ENCODE data around the gene CPSF7. TPM values are rescaled to one million over a fixed set of nuclear protein-coding genes. Genes with fewer than 3 reads are reported as not detected.

CPSF7 gene
- total and polyA plus RNA-seq, 2 donors: 25.4 to 76.3 TPM

DNA sequence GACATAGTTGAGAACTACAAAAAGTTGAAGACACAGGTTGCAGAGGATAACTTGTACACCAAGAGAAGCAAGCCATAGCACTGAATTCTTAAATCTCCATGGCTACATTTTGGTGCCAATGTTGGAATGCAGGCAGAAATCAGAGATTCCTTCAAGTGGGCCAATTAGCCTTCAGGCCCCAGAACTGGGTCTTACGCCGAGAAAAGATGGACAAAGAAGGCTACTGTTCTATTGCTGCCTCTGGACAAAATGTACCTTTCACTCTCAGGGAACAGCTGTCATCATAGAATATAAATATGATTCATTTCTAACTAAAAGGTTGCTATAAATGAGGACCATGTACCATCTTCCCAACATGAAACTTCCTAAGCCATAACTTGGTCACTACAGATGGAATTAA lies 23.7 kb downstream of the CPSF7 start:
- Histone ChIP-seq H3K9me3 (ENCODE audit: control insufficient read depth in 2 of 2, insufficient read depth in 1 of 2, low read length in 1 of 2) (no peaks in the 10 kb centered on the region), H3K4me3 (ENCODE audit: low read length in 2 of 2) (no peak overlapping the region), H3K36me3 (ENCODE audit: control insufficient read depth in 2 of 2, insufficient read depth in 2 of 2, low read length in 1 of 2) (peaks cover 75 to 92% of the 10 kb centered on the region in 2 donors), H3K27ac (ENCODE audit: low read depth in 1 of 2, low read length in 1 of 2) (no peak overlapping the region), H3K27me3 (ENCODE audit: control insufficient read depth in 2 of 2, insufficient read depth in 1 of 2, low read length in 1 of 2) (no peaks in the 10 kb centered on the region), H3K4me1 (ENCODE audit: control insufficient read depth in 2 of 2, insufficient read depth in 2 of 2, low read length in 2 of 2) (no peaks in the 10 kb centered on the region)
- no peak for DNase-seq (ENCODE audit: low read depth in 6 of 9, low spot score in 9 of 9)
- WGBS: 97% methylated on average over 2 of the region's 2 CpGs

DNA sequence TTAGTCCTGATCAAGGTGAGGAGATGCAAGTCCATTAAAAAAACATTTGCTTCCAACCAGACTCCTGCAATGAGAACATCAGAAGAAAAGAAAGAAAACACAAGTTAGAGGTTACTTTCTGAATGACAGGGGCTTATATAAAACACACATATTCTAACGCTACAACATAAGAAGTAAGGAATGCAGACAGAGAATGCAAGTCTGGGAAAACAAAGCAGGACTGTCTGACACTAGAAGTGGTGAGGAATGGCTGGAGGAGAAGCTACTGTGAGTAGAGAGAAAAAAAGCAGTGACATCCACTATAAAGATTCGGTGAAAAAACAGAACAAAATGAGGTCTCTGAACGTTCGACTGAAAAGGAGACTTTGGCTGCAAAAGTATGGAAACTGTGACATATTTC lies 25.1 kb downstream of the CPSF7 start:
- no peak overlapping the region for H3K27ac ChIP-seq (ENCODE audit: low read depth in 1 of 2, low read length in 1 of 2)
- WGBS: 98% methylated on average over 4 of the region's 4 CpGs

GRCh38 chr11:61404103-61404502 lies 25.7 kb downstream of the CPSF7 start:
- Histone ChIP-seq H3K9me3 (ENCODE audit: control insufficient read depth in 2 of 2, insufficient read depth in 1 of 2, low read length in 1 of 2) (no peaks in the 10 kb centered on the region), H3K36me3 (ENCODE audit: control insufficient read depth in 2 of 2, insufficient read depth in 2 of 2, low read length in 1 of 2) (peaks cover 63 to 78% of the 10 kb centered on the region in 2 donors), H3K27ac (ENCODE audit: low read depth in 1 of 2, low read length in 1 of 2) (no peak overlapping the region), H3K4me3 (ENCODE audit: low read length in 2 of 2) (no peak overlapping the region), H3K4me1 (ENCODE audit: control insufficient read depth in 2 of 2, insufficient read depth in 2 of 2, low read length in 2 of 2) (no peaks in the 10 kb centered on the region), H3K27me3 (ENCODE audit: control insufficient read depth in 2 of 2, insufficient read depth in 1 of 2, low read length in 1 of 2) (no peaks in the 10 kb centered on the region)
- DNase-seq (ENCODE audit: low read depth in 6 of 9, low spot score in 9 of 9): no peak
- 98% methylated on average over 5 of the region's 5 CpGs for WGBS

More for the DNA sequence above, 25.1 kb downstream of the CPSF7 start:
- Histone ChIP-seq H3K4me3 (ENCODE audit: low read length in 2 of 2) (no peak overlapping the region), H3K4me1 (ENCODE audit: control insufficient read depth in 2 of 2, insufficient read depth in 2 of 2, low read length in 2 of 2) (no peaks in the 10 kb centered on the region), H3K36me3 (ENCODE audit: control insufficient read depth in 2 of 2, insufficient read depth in 2 of 2, low read length in 1 of 2) (peaks cover 66 to 83% of the 10 kb centered on the region in 2 donors), H3K9me3 (ENCODE audit: control insufficient read depth in 2 of 2, insufficient read depth in 1 of 2, low read length in 1 of 2) (no peaks in the 10 kb centered on the region), H3K27me3 (ENCODE audit: control insufficient read depth in 2 of 2, insufficient read depth in 1 of 2, low read length in 1 of 2) (no peaks in the 10 kb centered on the region)
- DNase-seq (ENCODE audit: low read depth in 6 of 9, low spot score in 9 of 9): no peak

- whole genome bisulfite sequencing: 100% methylated on average over 1 of the region's 1 CpG
- DNase-seq (ENCODE audit: low read depth in 6 of 9, low spot score in 9 of 9): no peak
- no peak overlapping the region for H3K4me3 ChIP-seq (ENCODE audit: low read length in 2 of 2)
- no peaks in the 10 kb centered on the region for H3K27me3 ChIP-seq (ENCODE audit: control insufficient read depth in 2 of 2, insufficient read depth in 1 of 2, low read length in 1 of 2)
- H3K27ac ChIP-seq (ENCODE audit: low read depth in 1 of 2, low read length in 1 of 2): no peak overlapping the region
- H3K36me3 ChIP-seq (ENCODE audit: control insufficient read depth in 2 of 2, insufficient read depth in 2 of 2, low read length in 1 of 2): peaks cover 58 to 76% of the 10 kb centered on the region in 2 donors
- no peaks in the 10 kb centered on the region for H3K4me1 ChIP-seq (ENCODE audit: control insufficient read depth in 2 of 2, insufficient read depth in 2 of 2, low read length in 2 of 2)
- H3K9me3 ChIP-seq (ENCODE audit: control insufficient read depth in 2 of 2, insufficient read depth in 1 of 2, low read length in 1 of 2): no peaks in the 10 kb centered on the region
Observed at GRCh38 chr11:61403658-61404057, 26.1 kb downstream of the CPSF7 start.

DNA sequence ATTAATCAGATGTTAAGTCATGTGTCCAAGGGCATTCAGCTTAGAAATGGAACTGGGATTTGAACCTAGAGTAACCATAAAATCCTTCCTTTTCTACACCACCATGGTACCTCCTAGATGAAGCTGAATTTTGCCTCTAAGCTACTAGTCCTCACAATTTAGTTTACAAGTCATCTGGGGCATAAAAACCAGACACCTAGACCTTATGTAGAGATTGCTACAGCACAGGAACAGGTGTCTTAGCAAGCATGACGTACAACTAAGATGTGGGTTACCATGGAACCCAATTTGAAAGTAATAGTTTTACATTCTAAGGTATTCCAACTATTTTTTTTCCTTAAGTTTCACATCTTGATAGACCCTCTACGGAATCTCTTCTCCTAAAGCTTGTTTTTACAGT lies 28.2 kb downstream of the CPSF7 start:
- Histone ChIP-seq H3K9me3 (ENCODE audit: control insufficient read depth in 2 of 2, insufficient read depth in 1 of 2, low read length in 1 of 2) (no peaks in the 10 kb centered on the region), H3K4me3 (ENCODE audit: low read length in 2 of 2) (no peak overlapping the region), H3K36me3 (ENCODE audit: control insufficient read depth in 2 of 2, insufficient read depth in 2 of 2, low read length in 1 of 2) (peaks cover 52 to 56% of the 10 kb centered on the region in 2 donors), H3K4me1 (ENCODE audit: control insufficient read depth in 2 of 2, insufficient read depth in 2 of 2, low read length in 2 of 2) (no peaks in the 10 kb centered on the region), H3K27ac (ENCODE audit: low read depth in 1 of 2, low read length in 1 of 2) (no peak overlapping the region), H3K27me3 (ENCODE audit: control insufficient read depth in 2 of 2, insufficient read depth in 1 of 2, low read length in 1 of 2) (no peaks in the 10 kb centered on the region)
- WGBS: 98% methylated on average over 2 of the region's 2 CpGs
- DNase-seq (ENCODE audit: low read depth in 6 of 9, low spot score in 9 of 9): no peak

GRCh38 chr11:61401173-61401572 lies 28.6 kb downstream of the CPSF7 start:
- Histone ChIP-seq H3K27me3 (ENCODE audit: control insufficient read depth in 2 of 2, insufficient read depth in 1 of 2, low read length in 1 of 2) (no peaks in the 10 kb centered on the region), H3K4me3 (ENCODE audit: low read length in 2 of 2) (no peak overlapping the region), H3K4me1 (ENCODE audit: control insufficient read depth in 2 of 2, insufficient read depth in 2 of 2, low read length in 2 of 2) (no peaks in the 10 kb centered on the region), H3K9me3 (ENCODE audit: control insufficient read depth in 2 of 2, insufficient read depth in 1 of 2, low read length in 1 of 2) (no peaks in the 10 kb centered on the region), H3K27ac (ENCODE audit: low read depth in 1 of 2, low read length in 1 of 2) (no peak overlapping the region), H3K36me3 (ENCODE audit: control insufficient read depth in 2 of 2, insufficient read depth in 2 of 2, low read length in 1 of 2) (peaks cover 50 to 52% of the 10 kb centered on the region in 2 donors)
- no peak for DNase-seq (ENCODE audit: low read depth in 6 of 9, low spot score in 9 of 9)
- 97% methylated on average over 2 of the region's 2 CpGs for WGBS

DNA sequence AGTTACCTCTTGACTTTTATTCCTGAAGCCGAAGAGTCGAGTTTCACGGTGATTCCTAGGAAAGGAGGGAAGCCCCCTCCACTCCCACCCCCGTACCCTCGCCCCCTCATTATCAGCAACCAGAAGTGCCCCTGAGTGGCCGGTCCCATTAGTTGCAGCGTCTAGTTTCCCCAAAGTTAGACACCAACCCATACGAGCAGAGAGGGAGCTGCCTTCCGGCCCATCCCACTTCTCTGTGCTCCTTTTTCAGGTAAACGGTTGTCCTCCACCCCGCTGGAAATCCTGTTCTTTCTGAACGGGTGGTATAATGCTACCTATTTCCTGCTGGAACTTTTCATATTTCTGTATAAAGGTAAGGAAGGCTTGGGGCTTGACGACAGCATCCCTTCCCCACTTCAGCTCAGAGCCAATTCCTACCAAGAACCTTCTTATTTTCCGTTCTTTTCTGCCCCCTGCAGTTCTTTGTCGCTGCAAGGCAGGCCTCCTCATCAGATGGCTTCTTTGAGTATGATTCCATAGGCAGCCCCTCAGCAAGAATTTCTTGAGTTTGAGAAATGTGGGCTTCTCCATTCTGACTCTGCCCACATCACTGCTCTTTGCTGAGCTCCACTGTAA lies 36.7 kb downstream of the CPSF7 start:
- Histone ChIP-seq H3K9me3 (ENCODE audit: control insufficient read depth in 2 of 2, insufficient read depth in 1 of 2, low read length in 1 of 2) (no peaks in the 10 kb centered on the region), H3K4me1 (ENCODE audit: control insufficient read depth in 2 of 2, insufficient read depth in 2 of 2, low read length in 2 of 2) (peaks cover 4 to 19% of the 10 kb centered on the region in 2 donors), H3K27me3 (ENCODE audit: control insufficient read depth in 2 of 2, insufficient read depth in 1 of 2, low read length in 1 of 2) (peaks cover 0 to 2% of the 10 kb centered on the region in 2 donors), H3K36me3 (ENCODE audit: control insufficient read depth in 2 of 2, insufficient read depth in 2 of 2, low read length in 1 of 2) (peaks cover 2 to 3% of the 10 kb centered on the region in 2 donors), H3K27ac (ENCODE audit: low read depth in 1 of 2, low read length in 1 of 2) (peak overlapping the region; percentile 1 to 95), H3K4me3 (ENCODE audit: low read length in 2 of 2) (peak overlapping the region; percentile 68 to 74)
- 2% methylated on average over 15 of the region's 15 CpGs for WGBS
- peak in 4 of 9 donors; percentile 18 to 63 (median 30) for DNase-seq (ENCODE audit: low read depth in 6 of 9, low spot score in 9 of 9)

- 97% methylated on average over 1 of the region's 1 CpG for WGBS
Observed at GRCh38 chr11:61390161-61390560, 39.6 kb downstream of the CPSF7 start.

DNA sequence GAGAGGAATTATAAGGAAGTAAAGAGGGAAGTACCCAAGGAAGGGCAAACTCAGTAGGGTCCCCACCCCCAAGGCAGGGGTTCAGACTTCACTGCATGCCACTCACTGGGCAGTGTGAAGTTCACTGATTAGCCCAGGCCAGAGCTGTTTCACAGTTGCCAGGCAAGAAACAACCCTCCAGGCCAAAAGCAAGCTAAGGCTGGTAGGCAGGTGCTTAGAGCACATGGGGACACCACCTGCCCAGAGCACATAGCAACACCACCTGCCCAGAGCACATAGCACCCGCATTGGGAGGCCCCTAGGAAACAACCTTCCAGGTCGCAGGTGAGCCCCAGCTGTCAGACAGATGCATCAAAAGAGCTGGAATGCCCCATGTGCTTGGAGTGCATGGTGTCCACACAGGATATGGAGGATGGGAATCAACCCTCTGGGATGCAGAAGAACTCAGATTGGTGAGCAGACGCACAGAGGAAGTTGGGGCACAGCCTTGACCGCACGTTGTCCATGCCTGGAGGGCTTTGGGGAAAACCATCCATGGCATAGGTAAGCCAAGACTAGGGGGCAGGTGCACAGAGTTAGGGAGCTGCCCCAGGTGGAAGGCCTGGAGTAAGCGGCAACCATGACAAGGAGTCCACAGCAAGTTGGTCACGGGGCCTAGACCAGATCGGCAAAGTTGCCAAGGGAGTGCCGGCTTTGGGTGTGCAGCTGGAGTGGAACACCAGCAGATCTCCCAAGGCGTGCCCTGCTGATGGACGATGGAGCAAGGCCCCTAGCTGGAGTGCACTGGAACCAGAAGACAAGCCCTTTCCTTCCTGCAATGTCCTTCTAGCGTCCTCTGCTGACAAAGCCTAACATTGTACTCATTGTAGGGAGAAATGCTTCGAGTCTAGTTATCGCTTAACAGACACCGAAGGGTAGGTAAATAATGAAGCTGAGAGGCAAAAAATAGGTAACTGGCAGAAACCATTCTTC lies 45.2 kb downstream of the CPSF7 start:
- Histone ChIP-seq H3K27ac (ENCODE audit: low read depth in 1 of 2, low read length in 1 of 2) (no peak overlapping the region), H3K4me1 (ENCODE audit: control insufficient read depth in 2 of 2, insufficient read depth in 2 of 2, low read length in 2 of 2) (no peaks in the 10 kb centered on the region), H3K9me3 (ENCODE audit: control insufficient read depth in 2 of 2, insufficient read depth in 1 of 2, low read length in 1 of 2) (no peaks in the 10 kb centered on the region), H3K27me3 (ENCODE audit: control insufficient read depth in 2 of 2, insufficient read depth in 1 of 2, low read length in 1 of 2) (no peaks in the 10 kb centered on the region), H3K36me3 (ENCODE audit: control insufficient read depth in 2 of 2, insufficient read depth in 2 of 2, low read length in 1 of 2) (no peaks in the 10 kb centered on the region), H3K4me3 (ENCODE audit: low read length in 2 of 2) (no peak overlapping the region)
- DNase-seq (ENCODE audit: low read depth in 6 of 9, low spot score in 9 of 9): no peak
- 98% methylated on average over 15 of the region's 15 CpGs for WGBS

More at GRCh38 chr11:61390161-61390560, 39.6 kb downstream of the CPSF7 start:
- no peak overlapping the region for H3K4me3 ChIP-seq (ENCODE audit: low read length in 2 of 2)
- H3K4me1 ChIP-seq (ENCODE audit: control insufficient read depth in 2 of 2, insufficient read depth in 2 of 2, low read length in 2 of 2): peaks cover 4 to 19% of the 10 kb centered on the region in 2 donors
- DNase-seq (ENCODE audit: low read depth in 6 of 9, low spot score in 9 of 9): no peak
- peaks cover 0 to 1% of the 10 kb centered on the region in 2 donors for H3K36me3 ChIP-seq (ENCODE audit: control insufficient read depth in 2 of 2, insufficient read depth in 2 of 2, low read length in 1 of 2)
- H3K9me3 ChIP-seq (ENCODE audit: control insufficient read depth in 2 of 2, insufficient read depth in 1 of 2, low read length in 1 of 2): no peaks in the 10 kb centered on the region
- peaks cover 0 to 2% of the 10 kb centered on the region in 2 donors for H3K27me3 ChIP-seq (ENCODE audit: control insufficient read depth in 2 of 2, insufficient read depth in 1 of 2, low read length in 1 of 2)
- no peak overlapping the region for H3K27ac ChIP-seq (ENCODE audit: low read depth in 1 of 2, low read length in 1 of 2)
